GM12878 (cell line): Measurements from ENCODE around the gene LRRC8B. TPM values are rescaled to one million over a fixed set of nuclear protein-coding genes. Genes with fewer than 3 reads are reported as not detected.

Experiments used
- ATF7 ChIP-seq: fragments of 450-650 bp; IDR thresholded peaks from 2 replicates; pipeline ENCODE4 v1.6.1; 2016; ENCODE audit warnings: low read depth, mild to moderate bottlenecking
- BCLAF1 ChIP-seq: fragments of 450-650 bp; IDR thresholded peaks from 2 replicates; pipeline ENCODE4 v1.6.1; 2017; ENCODE audit warnings: antibody characterized with exemption, mild to moderate bottlenecking, moderate library complexity
- CBFB ChIP-seq: IDR thresholded peaks from 2 replicates; pipeline ENCODE4 v1.6.1; 2016; ENCODE audit warnings: antibody characterized with exemption, low read depth
- CBX3 ChIP-seq: fragments of 200-600 bp; sonication (generic); IDR thresholded peaks from 2 replicates; pipeline ENCODE4 v1.6.1; 2016; ENCODE audit warnings: low read depth, borderline replicate concordance
- CHD2 ChIP-seq: IDR thresholded peaks from 2 replicates; pipeline ENCODE4 v1.6.1; 2011; ENCODE audit warnings: low read depth, low read length, improper control_type of control experiment, borderline replicate concordance
- CHD4 ChIP-seq: fragments of 200-600 bp; sonication (generic); IDR thresholded peaks from 2 replicates; pipeline ENCODE4 v1.6.1; 2016; ENCODE audit warnings: mild to moderate bottlenecking
- EZH2 ChIP-seq: IDR thresholded peaks from 2 replicates; pipeline ENCODE4 v1.6.1; 2012; ENCODE audit warnings: low read depth, mild to moderate bottlenecking, control low read depth, inconsistent platforms, low read length, borderline replicate concordance; ENCODE audit not compliant: control insufficient read depth
- FOXM1 ChIP-seq: IDR thresholded peaks from 2 replicates; pipeline ENCODE4 v1.6.1; 2012; ENCODE audit warnings: low read depth, mild to moderate bottlenecking, inconsistent platforms, low read length, moderate library complexity
- MYC ChIP-seq: IDR thresholded peaks from 2 replicates; pipeline ENCODE4 v1.6.1; 2011; ENCODE audit warnings: mild to moderate bottlenecking, low read length, moderate library complexity, inconsistent platforms; ENCODE audit not compliant: insufficient read depth, insufficient replicate concordance, insufficient read length, severe bottlenecking
- NR2F1 ChIP-seq: fragments of 450-650 bp; conservative IDR thresholded peaks from 2 replicates; pipeline ENCODE4 v1.6.1; 2017; ENCODE audit warnings: mild to moderate bottlenecking
- PAX8 ChIP-seq: fragments of 450-650 bp; IDR thresholded peaks from 2 replicates; pipeline ENCODE4 v1.6.1; 2017; ENCODE audit warnings: mild to moderate bottlenecking, moderate library complexity
- TCF3 ChIP-seq: IDR thresholded peaks from 2 replicates; pipeline ENCODE4 v1.6.1; 2012; ENCODE audit warnings: low read depth, mild to moderate bottlenecking, low read length, borderline replicate concordance; ENCODE audit not compliant: insufficient read depth
- ZNF24 ChIP-seq: fragments of 450-650 bp; IDR thresholded peaks from 2 replicates; pipeline ENCODE4 v1.6.1; 2017; ENCODE audit warnings: antibody characterized with exemption, mild to moderate bottlenecking
- ZNF384 ChIP-seq: IDR thresholded peaks from 2 replicates; pipeline ENCODE4 v1.6.1; 2012; ENCODE audit warnings: low read depth, mild to moderate bottlenecking, low read length, improper control_type of control experiment, borderline replicate concordance
- ZZZ3 ChIP-seq: IDR thresholded peaks from 2 replicates; pipeline ENCODE4 v1.6.1; 2011; ENCODE audit warnings: low read depth; ENCODE audit not compliant: control insufficient read depth, insufficient read length
- polyA plus RNA-seq, 11 experiments: library from polyadenylated mRNA; depleted of rRNA in 4 of 11; unstranded in 6 of 11; stranded (reverse) in 5 of 11; fragments of >200 nt; fragmentation: Nextera tagmentation in 4 of 11; fragmentation: Illumina TruSeq in 1 of 11; extraction: Ambion mirVana in 4 of 11; extraction: Trizol in 1 of 11; gene quantifications; 1 replicate in 1 of 11; 2 replicates in 10 of 11; pipeline versions ENCODE4 v1.2.1 to v1.2.3, GENCODE V29; 2011 to 2016; ENCODE audit warnings: inconsistent platforms in 2 of 11, missing spikeins in 2 of 11, low read depth in 1 of 11
- total RNA-seq, 4 experiments: library from RNA; depleted of rRNA in 3 of 4; stranded (reverse); fragments of >200 nt in 3 of 4; fragmentation: Illumina TruSeq in 1 of 4; extraction: Trizol in 1 of 4; gene quantifications; 2 replicates each; pipeline versions ENCODE4 v1.2.1 to v1.2.3, GENCODE V29; 2013 to 2021
- TF ChIP-seq, protein P1 (sequence below): IDR thresholded peaks from 2 replicates; pipeline ENCODE4 v1.6.1; 2012; ENCODE audit warnings: mild to moderate bottlenecking, low read depth, low read length
- TF ChIP-seq, protein P2 (sequence below): fragments of 450-650 bp; formaldehyde crosslinking; IDR thresholded peaks from 2 replicates; pipeline ENCODE4 v1.4.0; 2020; ENCODE audit warnings: mild to moderate bottlenecking, moderate library complexity

The LRRC8B gene
- total and polyA plus RNA-seq, 10 of the 15 experiments (the other 5 are each of a cell fraction or from before 2014, with no cell fraction given) = 1.3 to 9.2 (median 5.4) TPM

GRCh38 chr1:89611721-89612120, 87.1 kb downstream of the LRRC8B start (continued):
- TF ChIP-seq BCLAF1 (no peak), TCF3 (no peak), ZNF24 (peak; percentile 84), MYC (no peak), CHD2 (no peak), PAX8 (no peak), NR2F1 (peak; percentile 95), CBFB (peak; percentile 61; the same call in 1 of the 2 replicates), ATF7 (peak; percentile 70; the same call in 1 of the 2 replicates), EZH2 (no peak), ZNF384 (no peak), ZZZ3 (no peak), CBX3 (no peak), CHD4 (no peak), FOXM1 (peak; percentile 73; the same call in 1 of the 2 replicates)
- TF ChIP-seq, protein P1, sequence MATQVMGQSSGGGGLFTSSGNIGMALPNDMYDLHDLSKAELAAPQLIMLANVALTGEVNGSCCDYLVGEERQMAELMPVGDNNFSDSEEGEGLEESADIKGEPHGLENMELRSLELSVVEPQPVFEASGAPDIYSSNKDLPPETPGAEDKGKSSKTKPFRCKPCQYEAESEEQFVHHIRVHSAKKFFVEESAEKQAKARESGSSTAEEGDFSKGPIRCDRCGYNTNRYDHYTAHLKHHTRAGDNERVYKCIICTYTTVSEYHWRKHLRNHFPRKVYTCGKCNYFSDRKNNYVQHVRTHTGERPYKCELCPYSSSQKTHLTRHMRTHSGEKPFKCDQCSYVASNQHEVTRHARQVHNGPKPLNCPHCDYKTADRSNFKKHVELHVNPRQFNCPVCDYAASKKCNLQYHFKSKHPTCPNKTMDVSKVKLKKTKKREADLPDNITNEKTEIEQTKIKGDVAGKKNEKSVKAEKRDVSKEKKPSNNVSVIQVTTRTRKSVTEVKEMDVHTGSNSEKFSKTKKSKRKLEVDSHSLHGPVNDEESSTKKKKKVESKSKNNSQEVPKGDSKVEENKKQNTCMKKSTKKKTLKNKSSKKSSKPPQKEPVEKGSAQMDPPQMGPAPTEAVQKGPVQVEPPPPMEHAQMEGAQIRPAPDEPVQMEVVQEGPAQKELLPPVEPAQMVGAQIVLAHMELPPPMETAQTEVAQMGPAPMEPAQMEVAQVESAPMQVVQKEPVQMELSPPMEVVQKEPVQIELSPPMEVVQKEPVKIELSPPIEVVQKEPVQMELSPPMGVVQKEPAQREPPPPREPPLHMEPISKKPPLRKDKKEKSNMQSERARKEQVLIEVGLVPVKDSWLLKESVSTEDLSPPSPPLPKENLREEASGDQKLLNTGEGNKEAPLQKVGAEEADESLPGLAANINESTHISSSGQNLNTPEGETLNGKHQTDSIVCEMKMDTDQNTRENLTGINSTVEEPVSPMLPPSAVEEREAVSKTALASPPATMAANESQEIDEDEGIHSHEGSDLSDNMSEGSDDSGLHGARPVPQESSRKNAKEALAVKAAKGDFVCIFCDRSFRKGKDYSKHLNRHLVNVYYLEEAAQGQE = no peak
- TF ChIP-seq, protein P2, sequence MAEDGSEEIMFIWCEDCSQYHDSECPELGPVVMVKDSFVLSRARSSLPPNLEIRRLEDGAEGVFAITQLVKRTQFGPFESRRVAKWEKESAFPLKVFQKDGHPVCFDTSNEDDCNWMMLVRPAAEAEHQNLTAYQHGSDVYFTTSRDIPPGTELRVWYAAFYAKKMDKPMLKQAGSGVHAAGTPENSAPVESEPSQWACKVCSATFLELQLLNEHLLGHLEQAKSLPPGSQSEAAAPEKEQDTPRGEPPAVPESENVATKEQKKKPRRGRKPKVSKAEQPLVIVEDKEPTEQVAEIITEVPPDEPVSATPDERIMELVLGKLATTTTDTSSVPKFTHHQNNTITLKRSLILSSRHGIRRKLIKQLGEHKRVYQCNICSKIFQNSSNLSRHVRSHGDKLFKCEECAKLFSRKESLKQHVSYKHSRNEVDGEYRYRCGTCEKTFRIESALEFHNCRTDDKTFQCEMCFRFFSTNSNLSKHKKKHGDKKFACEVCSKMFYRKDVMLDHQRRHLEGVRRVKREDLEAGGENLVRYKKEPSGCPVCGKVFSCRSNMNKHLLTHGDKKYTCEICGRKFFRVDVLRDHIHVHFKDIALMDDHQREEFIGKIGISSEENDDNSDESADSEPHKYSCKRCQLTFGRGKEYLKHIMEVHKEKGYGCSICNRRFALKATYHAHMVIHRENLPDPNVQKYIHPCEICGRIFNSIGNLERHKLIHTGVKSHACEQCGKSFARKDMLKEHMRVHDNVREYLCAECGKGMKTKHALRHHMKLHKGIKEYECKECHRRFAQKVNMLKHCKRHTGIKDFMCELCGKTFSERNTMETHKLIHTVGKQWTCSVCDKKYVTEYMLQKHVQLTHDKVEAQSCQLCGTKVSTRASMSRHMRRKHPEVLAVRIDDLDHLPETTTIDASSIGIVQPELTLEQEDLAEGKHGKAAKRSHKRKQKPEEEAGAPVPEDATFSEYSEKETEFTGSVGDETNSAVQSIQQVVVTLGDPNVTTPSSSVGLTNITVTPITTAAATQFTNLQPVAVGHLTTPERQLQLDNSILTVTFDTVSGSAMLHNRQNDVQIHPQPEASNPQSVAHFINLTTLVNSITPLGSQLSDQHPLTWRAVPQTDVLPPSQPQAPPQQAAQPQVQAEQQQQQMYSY (CRISPR knock-in tag) = no peak
